GM12878 (cell line): ENCODE data around the gene CDK16. TPM values are rescaled to one million over a fixed set of nuclear protein-coding genes. Genes with fewer than 3 reads are reported as not detected.
A peak's percentile ranks its signal among the peaks of the same experiment; 100 is the strongest.

Experiments used
- ATAC-seq: fragments of 200-7000 bp; cut with Tn5 transposase; 3 replicates; pipeline ENCODE4 v1.9.1; 2020; ENCODE audit warnings: mild to moderate bottlenecking, moderate library complexity
- BruUV-seq: library from RNA; stranded (reverse); fragments of 400-500 nt; replicated peaks from 2 replicates; lab custom pipeline; 2021; lab: Mats Ljungman, UMichigan
- CTCF ChIA-PET: fragments of 300-600 bp; sonication (Branson Sonifier 250); formaldehyde crosslinking; extraction: SDS; loops from one replicate; lab custom pipeline; 2021; ENCODE audit warnings: inconsistent platforms; lab: Yijun Ruan, JAX
- POLR2A ChIA-PET: fragments of 350-600 bp; formaldehyde crosslinking; extraction: SDS; loops from one replicate; lab custom pipeline; 2021; ENCODE audit warnings: inconsistent platforms; lab: Charles Lee
- RAD21 ChIA-PET: fragments of 300-600 bp; sonication (Branson Sonifier 250); formaldehyde crosslinking; loops from one replicate; lab custom pipeline; 2023; ENCODE audit warnings: antibody characterized with exemption; ENCODE audit not compliant: unreplicated experiment; lab: Charles Lee
- SMC1A ChIA-PET: fragments of 300-600 bp; sonication (Branson Sonifier 250); formaldehyde crosslinking; loops from one replicate; lab custom pipeline; 2023; ENCODE audit not compliant: unreplicated experiment, uncharacterized antibody; lab: Charles Lee
- DNase-seq: peaks from one replicate; pipeline ENCODE4 v3.0.0-alpha.2; 2011; ENCODE audit warnings: low read depth, low spot score
- FAIRE-seq: peaks from 3 replicates; lab custom pipeline; 2011; peaks lifted over from hg19 to GRCh38; lab: Jason Lieb, UNC
- H2AFZ ChIP-seq: 2 replicates; pipeline ENCODE4 v1.6.0; 2011; ENCODE audit warnings: low read depth, low read length, control low read depth; ENCODE audit not compliant: control insufficient read depth
- H3K27ac ChIP-seq: 2 replicates; pipeline ENCODE4 v1.5.1; 2011; ENCODE audit warnings: control low read depth; ENCODE audit not compliant: control insufficient read depth, insufficient read depth
- H3K27me3 ChIP-seq, 2 experiments: replicated peaks in 1 of 2; 2 replicates each; pipeline versions ENCODE4 v1.6.0 to v1.6.1; 2011; ENCODE audit warnings: low read length in 1 of 2; ENCODE audit not compliant: control insufficient read depth in 2 of 2, insufficient read depth in 2 of 2
- H3K36me3 ChIP-seq, 2 experiments: 2 replicates each; pipeline ENCODE4 v1.5.1; 2011; ENCODE audit warnings: low read length in 1 of 2; ENCODE audit not compliant: control insufficient read depth in 2 of 2, insufficient read depth in 2 of 2
- H3K4me1 ChIP-seq: 2 replicates; pipeline ENCODE4 v1.6.1; 2011; ENCODE audit warnings: mild to moderate bottlenecking, low read length, moderate library complexity, mixed read lengths; ENCODE audit not compliant: control insufficient read depth, insufficient read depth
- H3K4me2 ChIP-seq: 2 replicates; pipeline ENCODE4 v1.6.0; 2011; ENCODE audit warnings: control low read depth; ENCODE audit not compliant: control insufficient read depth, insufficient read depth
- H3K4me3 ChIP-seq: fragments of 200-600 bp; sonication (generic); 2 replicates; pipeline ENCODE4 v1.5.1; 2016
- H3K79me2 ChIP-seq: 2 replicates; pipeline ENCODE4 v1.6.0; 2011; ENCODE audit warnings: low read length; ENCODE audit not compliant: control insufficient read depth, insufficient read depth
- H3K9ac ChIP-seq: 2 replicates; pipeline ENCODE4 v1.8.0; 2011; ENCODE audit warnings: low read length, control low read depth, mixed read lengths; ENCODE audit not compliant: control insufficient read depth, insufficient read depth
- H3K9me3 ChIP-seq: replicated peaks from 3 replicates; pipeline ENCODE4 v1.5.1; 2011; ENCODE audit warnings: mild to moderate bottlenecking, low read length; ENCODE audit not compliant: control insufficient read depth, insufficient read depth
- H4K20me1 ChIP-seq: 2 replicates; pipeline ENCODE4 v1.6.0; 2011; ENCODE audit not compliant: control insufficient read depth, insufficient read depth
- ATF2 ChIP-seq: IDR thresholded peaks from 2 replicates; pipeline ENCODE4 v1.6.1; 2012; ENCODE audit warnings: low read length, inconsistent platforms
- BACH1 ChIP-seq: fragments of 450-650 bp; IDR thresholded peaks from 2 replicates; pipeline ENCODE4 v1.6.1; 2017; ENCODE audit warnings: mild to moderate bottlenecking, borderline replicate concordance
- BCL3 ChIP-seq: IDR thresholded peaks from 2 replicates; pipeline ENCODE4 v1.6.1; 2011; ENCODE audit warnings: borderline replicate concordance, low read depth, mild to moderate bottlenecking, moderate library complexity, low read length; ENCODE audit not compliant: insufficient read depth, poor library complexity, severe bottlenecking
- BMI1 ChIP-seq: fragments of 450-650 bp; IDR thresholded peaks from 2 replicates; pipeline ENCODE4 v1.6.1; 2016; ENCODE audit warnings: mild to moderate bottlenecking, moderate library complexity, borderline replicate concordance
- CBFB ChIP-seq: IDR thresholded peaks from 2 replicates; pipeline ENCODE4 v1.6.1; 2016; ENCODE audit warnings: antibody characterized with exemption, low read depth
- HCFC1 ChIP-seq: fragments of 150-350 bp; IDR thresholded peaks from 2 replicates; pipeline ENCODE4 v1.6.1; 2014; ENCODE audit warnings: low read length
- HDAC6 ChIP-seq: fragments of 200-600 bp; sonication (generic); IDR thresholded peaks from one replicate; pipeline ENCODE4 v1.8.0; 2017; ENCODE audit warnings: antibody characterized with exemption; ENCODE audit not compliant: unreplicated experiment
- HSF1 ChIP-seq: fragments of 150-350 bp; IDR thresholded peaks from 2 replicates; pipeline ENCODE4 v1.6.1; 2014; ENCODE audit warnings: mild to moderate bottlenecking, low read depth, low read length
- LARP7 ChIP-seq: fragments of 450-650 bp; IDR thresholded peaks from 2 replicates; pipeline ENCODE4 v1.6.1; 2017; ENCODE audit warnings: mild to moderate bottlenecking
- NR2C1 ChIP-seq: fragments of 450-650 bp; IDR thresholded peaks from 2 replicates; pipeline ENCODE4 v1.6.1; 2017; ENCODE audit warnings: antibody characterized with exemption, mild to moderate bottlenecking, moderate library complexity
- NR2F1 ChIP-seq: fragments of 450-650 bp; conservative IDR thresholded peaks from 2 replicates; pipeline ENCODE4 v1.6.1; 2017; ENCODE audit warnings: mild to moderate bottlenecking
- RCOR1 ChIP-seq: conservative IDR thresholded peaks from 2 replicates; pipeline ENCODE4 v1.6.1; 2012; ENCODE audit warnings: low read depth, low read length, improper control_type of control experiment
- REST ChIP-seq: IDR thresholded peaks from 2 replicates; pipeline ENCODE4 v1.6.1; 2012; ENCODE audit warnings: mild to moderate bottlenecking, low read depth, low read length
- SMC3 ChIP-seq: IDR thresholded peaks from 2 replicates; pipeline ENCODE4 v1.6.1; 2011; ENCODE audit warnings: low read length, improper control_type of control experiment, borderline replicate concordance
- STAT3 ChIP-seq: IDR thresholded peaks from 2 replicates; pipeline ENCODE4 v1.6.1; 2011; ENCODE audit warnings: low read depth, low read length, improper control_type of control experiment
- ZBED1 ChIP-seq: IDR thresholded peaks from 2 replicates; pipeline ENCODE4 v1.6.1; 2016; ENCODE audit warnings: borderline replicate concordance
- WGBS: methylation state at CpG from one replicate; pipeline ENCODE4 v1.1.6; 2016; ENCODE audit warnings: low lambda C conversion rate; ENCODE audit not compliant: insufficient replicate concordance, insufficient coverage; ENCODE audit errors: missing lambda C conversion rate; 5-methylcytosine and 5-hydroxymethylcytosine counted together
- in situ Hi-C: fragments of 300-500 bp; cut with MboI; formaldehyde crosslinking; loops from 9 replicates; pipeline ENCODE4 v1.14.3; 2018; ENCODE audit warnings: mixed read lengths
- intact Hi-C: fragments of 100-400 bp; cut with micrococcal nuclease; formaldehyde crosslinking; loops from one replicate; pipeline ENCODE4 v1.14.2; 2022; ENCODE audit not compliant: unreplicated experiment
- polyA plus RNA-seq, 11 experiments: library from polyadenylated mRNA; depleted of rRNA in 4 of 11; unstranded in 6 of 11; stranded (reverse) in 5 of 11; fragments of >200 nt; fragmentation: Nextera tagmentation in 4 of 11; fragmentation: Illumina TruSeq in 1 of 11; extraction: Ambion mirVana in 4 of 11; extraction: Trizol in 1 of 11; gene quantifications; 1 replicate in 1 of 11; 2 replicates in 10 of 11; pipeline versions ENCODE4 v1.2.1 to v1.2.3, GENCODE V29; 2011 to 2016; ENCODE audit warnings: inconsistent platforms in 2 of 11, missing spikeins in 2 of 11, low read depth in 1 of 11
- total RNA-seq, 4 experiments: library from RNA; depleted of rRNA in 3 of 4; stranded (reverse); fragments of >200 nt in 3 of 4; fragmentation: Illumina TruSeq in 1 of 4; extraction: Trizol in 1 of 4; gene quantifications; 2 replicates each; pipeline versions ENCODE4 v1.2.1 to v1.2.3, GENCODE V29; 2013 to 2021

CDK16 gene
- total and polyA plus RNA-seq, 10 of the 15 experiments (the other 5 are each of a cell fraction or from before 2014, with no cell fraction given) = 2.4 to 75.1 (median 48.2) TPM

GRCh38 chrX:47218920-47219815, 687 bp downstream of the CDK16 start:
- Histone ChIP-seq H3K9me3 (no peaks in the 10 kb centered on the region), H3K36me3 (peaks cover 25 to 26% of the 10 kb centered on the region in 2 experiments), H3K27me3 (no peaks in the 10 kb centered on the region), H4K20me1 (peaks cover 18% of the 10 kb centered on the region), H3K27ac (peak overlapping the region; percentile 96), H3K79me2 (peaks cover 41% of the 10 kb centered on the region), H2AFZ (peak overlapping the region; percentile 96), H3K4me3 (peak overlapping the region; percentile 88), H3K4me2 (peak overlapping the region; percentile 75), H3K4me1 (peaks cover 8% of the 10 kb centered on the region; the same call in 1 of the 2 replicates), H3K9ac (peak overlapping the region; percentile 88)
- CTCF ChIA-PET = no interaction called here
- SMC1A ChIA-PET = no interaction called here
- POLR2A ChIA-PET = interaction anchor here (0.6 to 3.2 kb wide), 5 partner anchors 27 to 628 kb away, joined by 3 to 25 read pairs (median 4); partner anchors contain the start of gene RBM10
- BruUV-seq = no TSS peak
- DNase-seq (no peak), FAIRE-seq (no peak), ATAC-seq (peak; percentile 2)
- intact Hi-C loops (loop anchor here (2.0 kb wide), 1 partner anchor 26 kb away; the partner anchor contains the start of gene UBA1), in situ Hi-C loops (loop anchor here (10.0 to 25.0 kb wide), 2 partner anchors 426 to 1718 kb away; no protein-coding TSS in a partner anchor)
- WGBS = 6% methylated on average over 52 of the region's 60 CpGs
- RAD21 ChIA-PET = no interaction called here
- no peak for TF ChIP-seq BCL3
- no peak for TF ChIP-seq CBFB
- peak; percentile 67 for TF ChIP-seq LARP7
- TF ChIP-seq HSF1 = no peak
- no peak for TF ChIP-seq ZBED1
- TF ChIP-seq RCOR1 = no peak
- TF ChIP-seq NR2C1 = peak; percentile 74
- TF ChIP-seq BACH1 = peak; percentile 24; the same call in 1 of the 2 replicates
- TF ChIP-seq ATF2 = no peak
- no peak for TF ChIP-seq HCFC1
- no peak for TF ChIP-seq STAT3
- no peak for TF ChIP-seq SMC3
- no peak for TF ChIP-seq HDAC6
- TF ChIP-seq REST = no peak
- no peak for TF ChIP-seq BMI1
- peak; percentile 76 for TF ChIP-seq NR2F1
